ENCODE data around the gene RMDN2. TPM values are rescaled to one million over a fixed set of nuclear protein-coding genes. Genes with fewer than 3 reads are reported as not detected.

Gene RMDN2
- total RNA-seq, 4 donors from 2014 or later, result 8.9 to 14.6 (median 13.3) TPM

DNA sequence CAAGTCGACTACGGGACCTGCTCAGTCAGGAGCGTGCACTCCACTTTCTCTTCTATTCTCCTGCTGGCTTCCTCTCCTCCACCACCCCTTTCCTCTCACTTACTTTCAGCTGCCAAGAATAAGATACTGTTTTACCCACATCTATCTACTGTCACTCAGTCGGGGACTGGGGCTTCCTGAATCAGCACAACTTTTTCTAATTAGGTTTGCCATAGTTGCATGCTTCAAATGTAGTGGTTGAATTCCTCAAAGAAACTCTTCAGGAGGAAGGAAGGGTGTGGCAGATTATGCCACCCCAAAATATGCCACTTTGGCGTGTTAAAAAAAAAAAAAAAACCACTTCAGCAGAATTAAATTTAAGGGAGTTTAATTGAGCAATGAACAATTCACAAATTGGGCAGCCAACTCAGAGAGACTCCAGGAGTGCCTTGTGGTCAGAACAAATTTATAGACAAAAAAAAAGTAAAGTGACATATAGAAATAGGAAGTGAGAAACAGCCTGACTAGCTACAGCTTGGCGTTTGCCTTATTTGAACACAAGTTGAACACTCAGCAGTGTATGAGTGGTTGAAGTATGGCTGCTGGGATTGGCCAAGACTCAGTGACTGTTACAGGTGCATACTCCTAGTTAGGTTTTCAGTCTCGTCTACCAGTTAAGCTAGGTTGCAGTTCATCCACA, 32.5 kb upstream of the RMDN2 start:
- intact Hi-C loops (cut with DNase I), result loop anchor here (10.0 kb wide), 1 partner anchor 382 kb away; no protein-coding TSS in a partner anchor

DNA sequence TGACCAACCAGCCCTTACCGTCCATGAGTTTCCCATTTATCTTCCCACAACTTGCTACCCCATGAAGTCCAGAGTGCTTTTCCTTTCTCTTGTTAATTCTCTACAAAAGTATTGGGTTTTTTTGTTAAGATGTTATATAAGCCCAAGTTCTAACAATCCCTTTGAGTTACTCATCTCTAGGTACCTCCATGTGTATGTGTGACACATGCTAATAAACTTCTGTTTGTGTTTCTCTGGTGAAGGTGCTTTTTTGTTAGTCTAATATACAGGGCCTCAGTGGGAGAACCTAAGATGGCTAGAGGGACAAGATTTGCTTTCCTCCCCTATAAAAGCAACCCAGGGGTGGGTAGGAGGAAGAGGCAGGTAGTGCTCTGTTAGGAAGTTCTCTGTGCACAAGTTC, 31.8 kb upstream of the RMDN2 start:
- no peaks in the 10 kb centered on the region for H3K36me3 ChIP-seq
- 97 to 98% methylated on average over 1 of the region's 1 CpG for WGBS, 2 donors
- intact Hi-C loops (cut with DNase I), result loop anchor here (10.0 kb wide), 1 partner anchor 381 kb away; no protein-coding TSS in a partner anchor
- H3K4me1 ChIP-seq, result no peaks in the 10 kb centered on the region
- no peak overlapping the region for H3K4me3 ChIP-seq (replicated peaks in 1 of 3)
- TF ChIP-seq POLR2A (IDR thresholded peaks at IDR 0.05), result no peak
- TF ChIP-seq, protein P1, sequence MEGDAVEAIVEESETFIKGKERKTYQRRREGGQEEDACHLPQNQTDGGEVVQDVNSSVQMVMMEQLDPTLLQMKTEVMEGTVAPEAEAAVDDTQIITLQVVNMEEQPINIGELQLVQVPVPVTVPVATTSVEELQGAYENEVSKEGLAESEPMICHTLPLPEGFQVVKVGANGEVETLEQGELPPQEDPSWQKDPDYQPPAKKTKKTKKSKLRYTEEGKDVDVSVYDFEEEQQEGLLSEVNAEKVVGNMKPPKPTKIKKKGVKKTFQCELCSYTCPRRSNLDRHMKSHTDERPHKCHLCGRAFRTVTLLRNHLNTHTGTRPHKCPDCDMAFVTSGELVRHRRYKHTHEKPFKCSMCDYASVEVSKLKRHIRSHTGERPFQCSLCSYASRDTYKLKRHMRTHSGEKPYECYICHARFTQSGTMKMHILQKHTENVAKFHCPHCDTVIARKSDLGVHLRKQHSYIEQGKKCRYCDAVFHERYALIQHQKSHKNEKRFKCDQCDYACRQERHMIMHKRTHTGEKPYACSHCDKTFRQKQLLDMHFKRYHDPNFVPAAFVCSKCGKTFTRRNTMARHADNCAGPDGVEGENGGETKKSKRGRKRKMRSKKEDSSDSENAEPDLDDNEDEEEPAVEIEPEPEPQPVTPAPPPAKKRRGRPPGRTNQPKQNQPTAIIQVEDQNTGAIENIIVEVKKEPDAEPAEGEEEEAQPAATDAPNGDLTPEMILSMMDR (IDR thresholded peaks at IDR 0.05), result no peak
- no peak overlapping the region for H3K27ac ChIP-seq
- no peak for DNase-seq
- no peaks in the 10 kb centered on the region for H3K27me3 ChIP-seq
- no peaks in the 10 kb centered on the region for H3K9me3 ChIP-seq

More for the DNA sequence above, 32.5 kb upstream of the RMDN2 start:
- H3K4me1 ChIP-seq, result no peaks in the 10 kb centered on the region
- no peaks in the 10 kb centered on the region for H3K36me3 ChIP-seq
- no peaks in the 10 kb centered on the region for H3K9me3 ChIP-seq
- TF ChIP-seq, protein P1 (IDR thresholded peaks at IDR 0.05), result no peak
- TF ChIP-seq POLR2A (IDR thresholded peaks at IDR 0.05), result no peak
- H3K27me3 ChIP-seq, result no peaks in the 10 kb centered on the region
- H3K27ac ChIP-seq, result no peak overlapping the region
- no peak overlapping the region for H3K4me3 ChIP-seq (replicated peaks in 1 of 3)
- 56 to 62% methylated on average over 7 of the region's 7 CpGs for WGBS, 2 donors
- DNase-seq, result no peak

DNA sequence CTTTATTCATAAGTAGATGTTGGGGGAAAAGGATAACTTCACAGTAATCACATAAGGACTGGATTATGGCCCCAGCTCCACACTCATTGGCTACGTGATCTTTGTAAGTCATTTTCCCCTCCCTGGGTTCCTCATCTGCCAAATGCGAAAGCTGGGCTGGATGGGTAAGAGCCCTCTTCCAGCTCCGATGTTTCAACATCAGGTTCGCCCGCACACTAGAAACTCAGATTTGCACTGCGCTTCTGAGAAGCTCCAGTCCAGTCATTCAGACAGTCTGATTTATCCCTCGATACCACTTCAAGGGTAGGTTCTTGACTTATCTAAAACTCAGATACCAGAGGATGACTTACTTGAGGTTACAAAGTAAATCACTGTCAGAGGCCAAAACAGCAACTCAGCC, 31.0 kb upstream of the RMDN2 start:
- Histone ChIP-seq H3K4me3 (replicated peaks in 1 of 3) (no peak overlapping the region), H3K27ac (no peak overlapping the region), H3K4me1 (no peaks in the 10 kb centered on the region), H3K27me3 (no peaks in the 10 kb centered on the region), H3K36me3 (no peaks in the 10 kb centered on the region), H3K9me3 (no peaks in the 10 kb centered on the region)
- intact Hi-C loops (cut with DNase I), result loop anchor here (10.0 kb wide), 1 partner anchor 381 kb away; no protein-coding TSS in a partner anchor
- TF ChIP-seq, protein P1 (IDR thresholded peaks at IDR 0.05), result no peak
- no peak for TF ChIP-seq POLR2A (IDR thresholded peaks at IDR 0.05)
- 86 to 88% methylated on average over 7 of the region's 7 CpGs for WGBS, 2 donors
- no peak for DNase-seq

DNA sequence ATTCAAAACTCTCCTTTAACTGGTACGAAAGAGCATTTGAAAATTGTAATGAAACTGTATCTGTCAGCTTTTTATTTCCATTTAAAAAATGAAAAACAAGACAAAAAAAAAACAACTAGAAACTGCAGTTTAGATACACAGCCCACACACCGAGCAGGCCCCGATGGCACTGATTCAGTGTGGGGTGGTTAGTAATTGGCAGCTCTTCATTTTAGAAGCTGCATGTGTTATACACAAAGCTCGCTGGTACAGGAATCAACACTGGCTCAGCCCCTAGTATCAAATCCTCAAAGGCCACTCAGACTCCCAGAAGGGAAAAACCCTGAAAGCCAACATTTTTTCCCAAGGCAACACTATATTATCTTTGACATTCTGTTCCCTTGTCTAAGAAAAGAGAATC, 30.5 kb upstream of the RMDN2 start:
- no peak for TF ChIP-seq POLR2A (IDR thresholded peaks at IDR 0.05)
- TF ChIP-seq, protein P1 (IDR thresholded peaks at IDR 0.05), result no peak
- no peak overlapping the region for H3K27ac ChIP-seq

DNA sequence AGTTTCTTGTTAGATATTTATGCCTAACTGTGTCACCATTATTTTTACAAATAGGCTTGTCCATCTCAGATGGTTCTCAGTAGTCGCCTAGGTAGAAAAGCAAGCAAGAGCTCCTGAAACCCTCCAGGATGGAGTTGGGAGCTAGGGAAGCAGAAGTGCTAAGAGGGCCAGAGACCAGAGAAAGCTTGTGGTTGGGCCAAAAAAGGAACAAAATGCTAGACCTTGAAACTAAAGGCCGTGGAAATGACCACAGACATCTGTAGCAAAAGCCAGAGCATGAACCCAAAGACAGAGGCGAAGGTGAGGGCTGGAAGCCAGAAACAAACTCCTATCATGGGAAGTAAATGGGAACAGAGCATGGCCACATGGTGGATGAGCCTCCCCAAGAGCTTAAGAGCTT, 29.9 kb upstream of the RMDN2 start:
- TF ChIP-seq, protein P1 (IDR thresholded peaks at IDR 0.05), result no peak
- no peak for TF ChIP-seq POLR2A (IDR thresholded peaks at IDR 0.05)
- intact Hi-C loops (cut with DNase I), result loop anchor here (10.0 kb wide), 1 partner anchor 380 kb away; no protein-coding TSS in a partner anchor
- H3K9me3 ChIP-seq, result no peaks in the 10 kb centered on the region
- no peak overlapping the region for H3K27ac ChIP-seq
- 91 to 95% methylated on average over 3 of the region's 3 CpGs for WGBS, 2 donors
- H3K36me3 ChIP-seq, result no peaks in the 10 kb centered on the region
- no peaks in the 10 kb centered on the region for H3K27me3 ChIP-seq
- no peaks in the 10 kb centered on the region for H3K4me1 ChIP-seq
- H3K4me3 ChIP-seq (replicated peaks in 1 of 3), result no peak overlapping the region
- no peak for DNase-seq

More for the DNA sequence above, 30.5 kb upstream of the RMDN2 start:
- Histone ChIP-seq H3K9me3 (no peaks in the 10 kb centered on the region), H3K27me3 (no peaks in the 10 kb centered on the region), H3K4me1 (no peaks in the 10 kb centered on the region), H3K4me3 (replicated peaks in 1 of 3) (no peak overlapping the region), H3K36me3 (no peaks in the 10 kb centered on the region)
- DNase-seq, result no peak
- intact Hi-C loops (cut with DNase I), result loop anchor here (10.0 kb wide), 1 partner anchor 380 kb away; no protein-coding TSS in a partner anchor
- WGBS, 2 donors, result 67 to 77% methylated on average over 4 of the region's 4 CpGs

All from thyroid gland (tissue), 4 donors.